Ishikawa (cell line): ENCODE measurements around the gene LIMCH1.

ENCODE experiments used
- CREB1 ChIP-seq: IDR thresholded peaks from 2 replicates; pipeline ENCODE4 v1.6.1; 2012; ENCODE audit warnings: low read depth
- EP300 ChIP-seq: IDR thresholded peaks from 2 replicates; pipeline ENCODE4 v1.6.1; 2012; ENCODE audit warnings: borderline replicate concordance
- NFIC ChIP-seq: IDR thresholded peaks from 2 replicates; pipeline ENCODE4 v1.6.1; 2012
- RAD21 ChIP-seq: IDR thresholded peaks from 2 replicates; pipeline ENCODE4 v1.6.1; 2012; ENCODE audit warnings: low read depth
- TAF1 ChIP-seq: IDR thresholded peaks from 2 replicates; pipeline ENCODE4 v1.6.1; 2012; ENCODE audit warnings: low read depth, mild to moderate bottlenecking
- TEAD4 ChIP-seq: IDR thresholded peaks from 2 replicates; pipeline ENCODE4 v1.6.1; 2012
- ZBTB7A ChIP-seq: IDR thresholded peaks from 2 replicates; pipeline ENCODE4 v1.6.1; 2012; ENCODE audit warnings: low read depth
- TF ChIP-seq, protein P1 (sequence below): IDR thresholded peaks from 2 replicates; pipeline ENCODE4 v1.6.1; 2012
- TF ChIP-seq, protein P2 (sequence below): IDR thresholded peaks from 2 replicates; pipeline ENCODE4 v1.6.1; 2012; ENCODE audit warnings: low read depth, mild to moderate bottlenecking

DNA sequence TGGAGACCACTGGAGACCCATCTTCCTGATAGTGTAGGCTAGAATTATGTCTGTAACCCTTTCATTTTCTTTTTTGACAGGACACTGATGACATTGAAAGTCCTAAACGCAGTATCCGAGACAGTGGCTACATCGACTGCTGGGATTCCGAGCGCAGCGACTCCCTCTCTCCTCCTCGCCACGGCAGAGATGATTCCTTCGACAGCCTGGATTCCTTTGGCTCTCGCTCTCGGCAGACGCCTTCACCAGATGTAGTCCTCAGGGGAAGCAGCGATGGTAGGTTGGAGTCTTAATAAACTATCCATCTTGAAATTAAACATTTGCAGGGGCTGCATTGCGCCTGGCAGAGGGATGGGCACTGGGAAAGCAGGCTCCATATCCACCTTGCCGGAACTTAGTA is 75.4 kb downstream of the LIMCH1 start:
- TF ChIP-seq TAF1 (no peak), TEAD4 (no peak), CREB1 (no peak), EP300 (no peak), RAD21 (no peak), NFIC (no peak), ZBTB7A (no peak)
- TF ChIP-seq, protein P1, sequence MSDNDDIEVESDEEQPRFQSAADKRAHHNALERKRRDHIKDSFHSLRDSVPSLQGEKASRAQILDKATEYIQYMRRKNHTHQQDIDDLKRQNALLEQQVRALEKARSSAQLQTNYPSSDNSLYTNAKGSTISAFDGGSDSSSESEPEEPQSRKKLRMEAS = no peak
- TF ChIP-seq, protein P2, sequence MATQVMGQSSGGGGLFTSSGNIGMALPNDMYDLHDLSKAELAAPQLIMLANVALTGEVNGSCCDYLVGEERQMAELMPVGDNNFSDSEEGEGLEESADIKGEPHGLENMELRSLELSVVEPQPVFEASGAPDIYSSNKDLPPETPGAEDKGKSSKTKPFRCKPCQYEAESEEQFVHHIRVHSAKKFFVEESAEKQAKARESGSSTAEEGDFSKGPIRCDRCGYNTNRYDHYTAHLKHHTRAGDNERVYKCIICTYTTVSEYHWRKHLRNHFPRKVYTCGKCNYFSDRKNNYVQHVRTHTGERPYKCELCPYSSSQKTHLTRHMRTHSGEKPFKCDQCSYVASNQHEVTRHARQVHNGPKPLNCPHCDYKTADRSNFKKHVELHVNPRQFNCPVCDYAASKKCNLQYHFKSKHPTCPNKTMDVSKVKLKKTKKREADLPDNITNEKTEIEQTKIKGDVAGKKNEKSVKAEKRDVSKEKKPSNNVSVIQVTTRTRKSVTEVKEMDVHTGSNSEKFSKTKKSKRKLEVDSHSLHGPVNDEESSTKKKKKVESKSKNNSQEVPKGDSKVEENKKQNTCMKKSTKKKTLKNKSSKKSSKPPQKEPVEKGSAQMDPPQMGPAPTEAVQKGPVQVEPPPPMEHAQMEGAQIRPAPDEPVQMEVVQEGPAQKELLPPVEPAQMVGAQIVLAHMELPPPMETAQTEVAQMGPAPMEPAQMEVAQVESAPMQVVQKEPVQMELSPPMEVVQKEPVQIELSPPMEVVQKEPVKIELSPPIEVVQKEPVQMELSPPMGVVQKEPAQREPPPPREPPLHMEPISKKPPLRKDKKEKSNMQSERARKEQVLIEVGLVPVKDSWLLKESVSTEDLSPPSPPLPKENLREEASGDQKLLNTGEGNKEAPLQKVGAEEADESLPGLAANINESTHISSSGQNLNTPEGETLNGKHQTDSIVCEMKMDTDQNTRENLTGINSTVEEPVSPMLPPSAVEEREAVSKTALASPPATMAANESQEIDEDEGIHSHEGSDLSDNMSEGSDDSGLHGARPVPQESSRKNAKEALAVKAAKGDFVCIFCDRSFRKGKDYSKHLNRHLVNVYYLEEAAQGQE = no peak
